ENCODE results near the gene GYS2. TPM values are rescaled to one million over a fixed set of nuclear protein-coding genes. Genes with fewer than 3 reads are reported as not detected.
A peak's percentile ranks its signal among the peaks of the same experiment; 100 is the strongest.

The GYS2 gene
- total and polyA plus RNA-seq, 8 donors, result not detected

DNA sequence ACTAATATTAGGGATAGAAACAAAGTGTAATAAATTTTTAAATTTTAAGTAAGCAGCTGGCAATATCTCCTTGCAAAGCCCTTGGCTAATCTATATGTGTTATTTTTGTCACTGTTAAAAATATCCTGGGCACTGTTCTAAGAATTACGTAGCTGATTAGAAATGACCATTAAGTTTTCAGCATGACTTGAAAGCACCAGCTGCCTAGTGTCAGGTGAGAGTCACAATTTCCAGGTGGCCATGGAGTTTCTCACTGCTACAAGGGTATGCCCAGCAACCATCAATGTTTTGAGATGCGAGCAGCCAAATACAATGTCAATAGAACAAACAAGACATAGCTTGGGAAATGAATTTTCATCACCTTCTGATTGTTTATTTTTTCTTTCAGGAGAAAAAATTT is 23.3 kb upstream of the GYS2 start:
- no peaks in the 10 kb centered on the region for H3K4me1 ChIP-seq
- WGBS, 2 donors, result 32 to 35% methylated on average over 2 of the region's 2 CpGs
- no peak overlapping the region for H3K27ac ChIP-seq
- H3K36me3 ChIP-seq, result no peaks in the 10 kb centered on the region
- DNase-seq (peak in 2 of 6 donors; percentile 36 to 49), FAIRE-seq (no peak), ATAC-seq (peak; percentile 81 to 93 (median 89))
- TF ChIP-seq, protein P1, sequence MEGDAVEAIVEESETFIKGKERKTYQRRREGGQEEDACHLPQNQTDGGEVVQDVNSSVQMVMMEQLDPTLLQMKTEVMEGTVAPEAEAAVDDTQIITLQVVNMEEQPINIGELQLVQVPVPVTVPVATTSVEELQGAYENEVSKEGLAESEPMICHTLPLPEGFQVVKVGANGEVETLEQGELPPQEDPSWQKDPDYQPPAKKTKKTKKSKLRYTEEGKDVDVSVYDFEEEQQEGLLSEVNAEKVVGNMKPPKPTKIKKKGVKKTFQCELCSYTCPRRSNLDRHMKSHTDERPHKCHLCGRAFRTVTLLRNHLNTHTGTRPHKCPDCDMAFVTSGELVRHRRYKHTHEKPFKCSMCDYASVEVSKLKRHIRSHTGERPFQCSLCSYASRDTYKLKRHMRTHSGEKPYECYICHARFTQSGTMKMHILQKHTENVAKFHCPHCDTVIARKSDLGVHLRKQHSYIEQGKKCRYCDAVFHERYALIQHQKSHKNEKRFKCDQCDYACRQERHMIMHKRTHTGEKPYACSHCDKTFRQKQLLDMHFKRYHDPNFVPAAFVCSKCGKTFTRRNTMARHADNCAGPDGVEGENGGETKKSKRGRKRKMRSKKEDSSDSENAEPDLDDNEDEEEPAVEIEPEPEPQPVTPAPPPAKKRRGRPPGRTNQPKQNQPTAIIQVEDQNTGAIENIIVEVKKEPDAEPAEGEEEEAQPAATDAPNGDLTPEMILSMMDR (IDR thresholded peaks at IDR 0.05), result no peak
- H3K27me3 ChIP-seq, result no peaks in the 10 kb centered on the region
- intact Hi-C loops (cut with DNase I), result no loop called here
- no peak overlapping the region for H3K4me3 ChIP-seq
- no peaks in the 10 kb centered on the region for H3K9me3 ChIP-seq

DNA sequence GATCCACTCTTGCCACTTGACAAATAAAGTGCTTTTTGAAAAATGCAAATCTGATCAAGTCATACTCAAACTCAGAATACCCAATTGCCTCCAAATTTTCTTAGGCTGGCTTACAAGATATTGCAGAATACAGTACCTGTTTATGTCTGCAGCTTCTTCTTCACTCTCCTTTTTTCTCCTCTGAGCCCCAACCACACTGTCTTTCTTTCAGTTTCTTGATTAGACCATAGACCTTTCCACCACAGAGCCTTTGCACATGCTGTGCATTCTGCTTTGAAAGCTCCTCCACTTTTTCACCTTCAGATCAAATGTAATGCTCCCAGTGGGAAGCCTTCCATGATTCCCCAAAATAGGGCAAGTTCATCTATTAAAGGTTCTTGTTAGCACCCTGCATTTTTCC is 13.9 kb upstream of the GYS2 start:
- TF ChIP-seq, protein P1 (IDR thresholded peaks at IDR 0.05), result no peak
- H3K36me3 ChIP-seq, result no peaks in the 10 kb centered on the region
- no peak overlapping the region for H3K27ac ChIP-seq
- no peak overlapping the region for H3K4me3 ChIP-seq
- DNase-seq (no peak), ATAC-seq (no peak), FAIRE-seq (no peak)
- no peaks in the 10 kb centered on the region for H3K27me3 ChIP-seq
- intact Hi-C loops (cut with DNase I), result no loop called here
- peaks cover 0 to 19% (median 5%) of the 10 kb centered on the region in 3 donors for H3K4me1 ChIP-seq
- no peaks in the 10 kb centered on the region for H3K9me3 ChIP-seq

DNA sequence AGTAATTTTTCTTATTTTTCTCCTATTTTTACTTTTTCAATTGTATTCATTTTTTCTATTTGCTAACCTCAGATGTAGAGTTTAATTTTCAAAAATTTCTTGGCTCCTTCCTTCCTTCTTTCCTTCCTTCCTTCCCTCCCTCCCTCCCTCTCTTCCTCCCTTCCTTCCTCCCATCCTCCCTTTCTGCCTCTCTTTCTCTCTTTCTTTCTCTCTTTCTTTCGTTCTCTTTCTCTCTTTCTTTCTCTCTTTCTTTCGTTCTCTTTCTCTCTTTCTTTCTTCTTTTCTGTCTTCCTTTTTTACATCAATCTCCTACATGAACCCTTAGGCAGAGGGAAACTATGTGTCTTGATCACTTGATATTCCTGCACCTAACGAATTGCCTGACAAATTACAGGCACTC is 12.4 kb upstream of the GYS2 start:
- 84 to 88% methylated on average over 3 of the region's 3 CpGs for WGBS, 2 donors
- FAIRE-seq, result no peak
- Histone ChIP-seq H3K36me3 (no peaks in the 10 kb centered on the region), H3K4me3 (no peak overlapping the region), H3K27ac (no peak overlapping the region), H3K4me1 (peaks cover 0 to 24% (median 7%) of the 10 kb centered on the region in 3 donors), H3K27me3 (no peaks in the 10 kb centered on the region), H3K9me3 (no peaks in the 10 kb centered on the region)
- no peak for DNase-seq
- intact Hi-C loops (cut with DNase I), result no loop called here
- no peak for ATAC-seq
- TF ChIP-seq, protein P1 (IDR thresholded peaks at IDR 0.05), result no peak

DNA sequence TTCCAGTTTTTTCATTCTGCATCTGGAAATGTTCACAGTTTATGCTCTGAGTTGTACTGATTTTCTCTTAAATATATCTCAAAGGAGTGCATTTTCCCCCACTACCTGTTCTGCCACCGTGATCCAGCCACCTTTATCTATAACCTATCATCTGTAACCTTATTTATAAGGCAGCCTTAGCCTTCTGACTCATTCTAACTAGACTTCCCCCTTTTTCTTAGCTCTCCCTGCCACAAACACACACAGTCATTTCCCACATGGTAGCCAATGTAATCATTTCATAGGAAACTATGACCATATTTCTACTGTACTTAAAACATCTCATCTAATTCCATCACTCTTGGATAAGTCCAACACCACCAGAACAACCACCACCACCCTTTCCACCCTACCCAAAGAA is 10.8 kb upstream of the GYS2 start:
- intact Hi-C loops (cut with DNase I), result no loop called here
- H3K27ac ChIP-seq, result no peak overlapping the region
- H3K36me3 ChIP-seq, result no peaks in the 10 kb centered on the region
- WGBS, 2 donors, result 17 to 20% methylated on average over 1 of the region's 1 CpG
- TF ChIP-seq, protein P1 (IDR thresholded peaks at IDR 0.05), result no peak
- peaks cover 0 to 24% (median 7%) of the 10 kb centered on the region in 3 donors for H3K4me1 ChIP-seq
- no peaks in the 10 kb centered on the region for H3K27me3 ChIP-seq
- no peak overlapping the region for H3K4me3 ChIP-seq
- ATAC-seq (peak; percentile 36 to 82 (median 63)), DNase-seq (no peak), FAIRE-seq (no peak)
- no peaks in the 10 kb centered on the region for H3K9me3 ChIP-seq

DNA sequence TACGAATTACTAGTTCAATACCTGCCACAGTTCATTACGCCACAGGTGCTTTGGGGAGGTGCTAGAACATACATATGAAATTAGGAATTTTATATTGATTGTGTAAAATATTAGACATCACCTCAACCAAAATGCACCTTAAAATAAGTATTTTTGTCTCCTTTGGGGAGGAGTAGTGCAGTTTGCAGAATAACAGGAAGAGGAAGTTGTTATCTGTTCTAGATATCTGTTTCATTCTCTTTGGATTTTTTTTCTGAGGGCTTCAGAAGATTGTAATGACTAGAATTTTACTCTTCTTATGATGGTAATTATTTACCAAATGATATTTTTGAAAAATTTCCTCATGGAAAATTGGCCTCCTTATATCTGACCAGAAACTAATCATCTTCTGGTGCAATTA is 9.9 kb upstream of the GYS2 start:
- ATAC-seq, result no peak
- Histone ChIP-seq H3K36me3 (no peaks in the 10 kb centered on the region), H3K9me3 (no peaks in the 10 kb centered on the region), H3K4me3 (no peak overlapping the region), H3K27me3 (no peaks in the 10 kb centered on the region), H3K27ac (no peak overlapping the region), H3K4me1 (peaks cover 0 to 24% (median 7%) of the 10 kb centered on the region in 3 donors)
- WGBS, 2 donors, result 80 to 86% methylated on average over 2 of the region's 2 CpGs
- TF ChIP-seq, protein P1 (IDR thresholded peaks at IDR 0.05), result no peak
- DNase-seq, result no peak
- FAIRE-seq, result no peak
- intact Hi-C loops (cut with DNase I), result no loop called here

All from pancreas (tissue), 10 donors.